H1 (cell line): Measurements from ENCODE around the gene PITPNC1. TPM values are rescaled to one million over a fixed set of nuclear protein-coding genes. Genes with fewer than 3 reads are reported as not detected.

Experiments
- CTCF ChIA-PET: fragments of 300-600 bp; sonication (Branson Sonifier 250); formaldehyde crosslinking; loops from one replicate; lab custom pipeline; 2021; ENCODE audit not compliant: partially characterized antibody; lab: Charles Lee
- POLR2A ChIA-PET: fragments of 300-600 bp; sonication (Branson Sonifier 250); formaldehyde crosslinking; loops from one replicate; lab custom pipeline; 2021; ENCODE audit warnings: inconsistent platforms; ENCODE audit not compliant: partially characterized antibody; lab: Charles Lee
- DNase-seq, 2 experiments: peaks; one replicate each; pipeline versions ENCODE4 v3.0.0 to v3.0.0-alpha.2; 2010 to 2022; ENCODE audit warnings: low spot score in 2 of 2, low read depth in 1 of 2, mixed read lengths in 1 of 2
- FAIRE-seq: peaks from 2 replicates; lab custom pipeline; 2011; peaks lifted over from hg19 to GRCh38; lab: Jason Lieb, UNC
- H2AFZ ChIP-seq: 2 replicates; pipeline ENCODE4 v1.8.1; 2012; ENCODE audit warnings: low read length, inconsistent platforms
- H2AK5ac ChIP-seq: 2 replicates; pipeline ENCODE4 v1.6.1; 2013; ENCODE audit warnings: low read depth, low read length
- H2BK120ac ChIP-seq: replicated peaks from 2 replicates; pipeline ENCODE3; 2013; ENCODE audit warnings: low read depth, low read length, inconsistent platforms
- H2BK12ac ChIP-seq: 2 replicates; pipeline ENCODE4 v1.6.1; 2013; ENCODE audit warnings: low read depth, low read length
- H2BK15ac ChIP-seq: 2 replicates; pipeline ENCODE4 v1.6.1; 2013; ENCODE audit warnings: low read length
- H2BK20ac ChIP-seq: 2 replicates; pipeline ENCODE4 v1.6.1; 2013; ENCODE audit warnings: low read length
- H2BK5ac ChIP-seq: 2 replicates; pipeline ENCODE4 v1.6.1; 2013; ENCODE audit warnings: low read depth, low read length
- H3K14ac ChIP-seq: 2 replicates; pipeline ENCODE4 v1.6.1; 2013; ENCODE audit warnings: inconsistent platforms; ENCODE audit not compliant: insufficient read length
- H3K18ac ChIP-seq: 2 replicates; pipeline ENCODE4 v1.6.1; 2013; ENCODE audit warnings: low read length; ENCODE audit errors: extremely low read depth
- H3K23ac ChIP-seq: 2 replicates; pipeline ENCODE4 v1.6.1; 2013; ENCODE audit warnings: inconsistent platforms; ENCODE audit not compliant: insufficient read length
- H3K23me2 ChIP-seq: 2 replicates; pipeline ENCODE4 v1.6.1; 2013; ENCODE audit warnings: low read depth, low read length
- H3K27ac ChIP-seq: 2 replicates; pipeline ENCODE4 v1.6.1; 2011; ENCODE audit warnings: low read depth, low read length, inconsistent platforms
- H3K27me3 ChIP-seq, 4 experiments: replicated peaks in 1 of 4; 1 replicate in 1 of 4; 2 replicates in 3 of 4; pipeline versions ENCODE4 v1.6.1 to v1.8.1; 2011 to 2013; ENCODE audit warnings: low read length in 3 of 4, mild to moderate bottlenecking in 3 of 4, inconsistent platforms in 2 of 4, mixed read lengths in 2 of 4, moderate library complexity in 1 of 4; ENCODE audit not compliant: control insufficient read depth in 3 of 4, insufficient read depth in 3 of 4; ENCODE audit errors: extremely low read depth in 1 of 4
- H3K36me3 ChIP-seq, 4 experiments: 2 replicates each; pipeline versions ENCODE4 v1.6.1 to v1.8.1; 2011 to 2013; ENCODE audit warnings: mild to moderate bottlenecking in 4 of 4, low read length in 3 of 4, moderate library complexity in 2 of 4, control low read depth in 1 of 4, inconsistent platforms in 1 of 4; ENCODE audit not compliant: insufficient read depth in 4 of 4, control insufficient read depth in 2 of 4
- H3K4ac ChIP-seq: replicated peaks from 2 replicates; pipeline ENCODE3; 2013; ENCODE audit warnings: low read length, low read depth, mixed read lengths, inconsistent platforms; ENCODE audit not compliant: insufficient read length
- H3K4me1 ChIP-seq, 4 experiments: replicated peaks in 1 of 4; 1 replicate in 1 of 4; 2 replicates in 3 of 4; pipeline versions ENCODE4 v1.6.1 to v1.8.1; 2011 to 2013; ENCODE audit warnings: low read length in 3 of 4, inconsistent platforms in 2 of 4, mixed read lengths in 1 of 4; ENCODE audit not compliant: insufficient read depth in 4 of 4, control insufficient read depth in 3 of 4
- H3K4me2 ChIP-seq, 2 experiments: 2 replicates each; pipeline versions ENCODE4 v1.6.1 to v1.8.1; 2011 to 2013; ENCODE audit warnings: low read depth in 2 of 2, low read length in 2 of 2, control low read depth in 1 of 2, inconsistent platforms in 1 of 2, mild to moderate bottlenecking in 1 of 2; ENCODE audit not compliant: insufficient read depth in 1 of 2
- H3K4me3 ChIP-seq, 4 experiments: fragments of 200-600, 300-600 bp in 1 of 4; sonication (generic), shearing (Covaris generic), sonication (Bioruptor Twin) in 1 of 4; 2 replicates each; pipeline versions ENCODE4 v1.5.1 to v1.8.1; 2011 to 2016; ENCODE audit warnings: low read length in 4 of 4, low read depth in 3 of 4, control low read depth in 2 of 4, inconsistent platforms in 2 of 4, mild to moderate bottlenecking in 2 of 4, mixed read lengths in 1 of 4, moderate library complexity in 1 of 4; ENCODE audit not compliant: insufficient read depth in 2 of 4; ENCODE audit errors: extremely low read depth in 1 of 4
- H3K56ac ChIP-seq: replicated peaks from 2 replicates; pipeline ENCODE3; 2013; ENCODE audit warnings: low read depth, mild to moderate bottlenecking, mixed read lengths, low read length, inconsistent platforms; ENCODE audit not compliant: insufficient read length
- H3K79me1 ChIP-seq: 2 replicates; pipeline ENCODE4 v1.6.1; 2013; ENCODE audit warnings: low read depth, low read length, control low read depth
- H3K79me2 ChIP-seq, 2 experiments: 2 replicates each; pipeline versions ENCODE4 v1.6.1 to v1.8.1; 2012 to 2013; ENCODE audit warnings: low read length in 2 of 2, mild to moderate bottlenecking in 2 of 2, inconsistent platforms in 1 of 2; ENCODE audit not compliant: insufficient read depth in 2 of 2, control insufficient read depth in 1 of 2
- H3K9ac ChIP-seq, 4 experiments: replicated peaks in 1 of 4; 1 replicate in 1 of 4; 2 replicates in 3 of 4; pipeline versions ENCODE4 v1.6.1 to v1.8.1; 2011 to 2013; ENCODE audit warnings: low read depth in 3 of 4, low read length in 3 of 4, control low read depth in 2 of 4, mild to moderate bottlenecking in 2 of 4, moderate library complexity in 2 of 4, inconsistent platforms in 1 of 4; ENCODE audit errors: extremely low read depth in 1 of 4
- H3K9me3 ChIP-seq, 2 experiments: 2 replicates each; pipeline versions ENCODE4 v1.6.1 to v1.8.1; 2012 to 2013; ENCODE audit warnings: mild to moderate bottlenecking in 2 of 2, moderate library complexity in 2 of 2, control low read depth in 1 of 2, inconsistent platforms in 1 of 2, low read depth in 1 of 2, low read length in 1 of 2, mixed read lengths in 1 of 2; ENCODE audit not compliant: insufficient read depth in 2 of 2
- H4K20me1 ChIP-seq, 2 experiments: replicated peaks in 1 of 2; 2 replicates each; pipeline versions ENCODE3 to v1.8.1; 2011 to 2013; ENCODE audit warnings: inconsistent platforms in 2 of 2, low read length in 2 of 2, mild to moderate bottlenecking in 1 of 2; ENCODE audit not compliant: insufficient read depth in 2 of 2, control insufficient read depth in 1 of 2
- H4K5ac ChIP-seq: 2 replicates; pipeline ENCODE4 v1.6.1; 2013; ENCODE audit warnings: low read length, low read depth, mixed read lengths, inconsistent platforms; ENCODE audit not compliant: insufficient read length
- H4K8ac ChIP-seq: 2 replicates; pipeline ENCODE4 v1.8.0; 2013; ENCODE audit warnings: mild to moderate bottlenecking, moderate library complexity, low read length, inconsistent platforms; ENCODE audit not compliant: insufficient read depth; ENCODE audit errors: extremely low read depth
- H4K91ac ChIP-seq: replicated peaks from 2 replicates; pipeline ENCODE3; 2013; ENCODE audit warnings: low read length, mixed read lengths, inconsistent platforms; ENCODE audit not compliant: insufficient read length
- ASH2L ChIP-seq: fragments of 200-600, 300-600 bp; sonication (generic); IDR thresholded peaks from one replicate; pipeline ENCODE4 v1.7.1; 2017; ENCODE audit warnings: low read length
- CBX5 ChIP-seq: fragments of 300-800, 300-1000 bp; sonication (generic); IDR thresholded peaks from 2 replicates; pipeline ENCODE4 v1.7.1; 2016; ENCODE audit warnings: antibody characterized with exemption, low read length, low read depth
- POU5F1 ChIP-seq: IDR thresholded peaks from 2 replicates; pipeline ENCODE4 v1.6.1; 2011; ENCODE audit warnings: low read depth, mild to moderate bottlenecking, low read length, moderate library complexity
- RFX5 ChIP-seq: IDR thresholded peaks from 2 replicates; pipeline ENCODE4 v1.6.1; 2011; ENCODE audit warnings: low read depth, low read length, improper control_type of control experiment, borderline replicate concordance
- SIX5 ChIP-seq: IDR thresholded peaks from 2 replicates; pipeline ENCODE4 v1.6.1; 2011; ENCODE audit warnings: mild to moderate bottlenecking, low read depth, low read length
- WGBS, 2 experiments: shearing (Covaris generic) in 1 of 2; methylation state at CpG; one replicate each; pipeline versions ENCODE4 v1.1.6 to v1.1.7; 2013 to 2015; ENCODE audit warnings: low lambda C conversion rate in 2 of 2, mixed read lengths in 2 of 2, inconsistent platforms in 1 of 2, low coverage in 1 of 2, missing lambda C conversion rate in 1 of 2; ENCODE audit not compliant: insufficient replicate concordance in 2 of 2, insufficient coverage in 1 of 2, insufficient read length in 1 of 2; ENCODE audit errors: extremely low coverage in 1 of 2, missing lambda C conversion rate in 1 of 2; 5-methylcytosine and 5-hydroxymethylcytosine counted together
- polyA plus RNA-seq, 7 experiments: library from polyadenylated mRNA; depleted of rRNA in 3 of 7; stranded (reverse) in 5 of 7; unstranded in 2 of 7; fragments of >200 nt in 5 of 7; fragments of 200-250 nt in 2 of 7; gene quantifications; 1 replicate in 5 of 7; 2 replicates in 1 of 7; 4 replicates in 1 of 7; pipeline versions ENCODE4 v1.2.1 to v1.2.3, GENCODE V29; 2011 to 2013; ENCODE audit warnings: missing spikeins in 2 of 7, mixed read lengths in 2 of 7
- total RNA-seq: library from RNA; stranded (reverse); fragmentation: NEBNext Ultra II Directional; extraction: Animal tissue kit (Norgen Biotek cat#: 25700); gene quantifications from 2 replicates; pipeline ENCODE4 v1.2.1, GENCODE V29; 2021

PITPNC1 gene
- total and polyA plus RNA-seq, 2 of the 8 experiments (the other 6 are each of a cell fraction or from before 2014, with no cell fraction given) = 17.6 to 54.7 TPM

DNA sequence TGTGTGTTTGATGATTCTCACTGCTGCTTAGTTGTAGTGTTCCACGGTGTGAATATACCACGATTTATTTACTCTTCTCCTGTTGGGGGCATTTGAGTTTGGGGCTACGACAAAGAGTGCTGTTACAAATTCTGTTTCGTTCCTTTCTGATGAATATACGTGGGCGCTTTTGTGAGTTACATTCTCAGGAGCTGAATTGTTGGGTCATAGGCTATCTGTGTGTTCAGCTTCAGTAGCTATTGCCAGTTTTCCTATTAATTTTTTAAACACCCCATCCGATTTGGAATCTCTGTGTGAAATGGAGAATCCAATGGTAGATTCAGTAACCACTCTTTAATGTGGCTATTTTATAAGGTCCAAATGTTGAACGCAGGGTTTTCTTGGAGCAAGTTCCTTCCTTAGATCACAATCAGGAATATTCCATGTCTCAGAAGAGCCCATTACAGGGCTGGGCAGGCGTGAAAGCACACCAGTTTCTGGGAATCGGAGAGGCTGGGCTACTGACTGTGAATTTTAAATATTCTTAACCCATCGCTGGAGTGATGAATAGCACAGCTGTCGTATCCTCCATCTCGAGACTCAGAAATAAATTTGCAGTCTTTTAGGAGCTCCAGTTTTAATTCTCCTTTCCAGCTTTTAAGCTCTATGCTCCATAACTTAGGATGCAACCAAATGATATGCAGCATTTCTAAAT lies 115.9 kb downstream of the PITPNC1 start:
- no peak for DNase-seq
- no peak overlapping the region for H3K14ac ChIP-seq
- no peak overlapping the region for H2BK12ac ChIP-seq
- H4K20me1 ChIP-seq = no peaks in the 10 kb centered on the region
- no peak overlapping the region for H4K8ac ChIP-seq
- H3K36me3 ChIP-seq = no peaks in the 10 kb centered on the region
- peaks cover 7 to 17% (median 11%) of the 10 kb centered on the region in 4 experiments for H3K4me1 ChIP-seq
- no peak overlapping the region for H3K4ac ChIP-seq
- no peak overlapping the region for H3K4me2 ChIP-seq
- FAIRE-seq = no peak
- H3K18ac ChIP-seq = no peak overlapping the region
- no peak overlapping the region for H3K4me3 ChIP-seq
- no peak overlapping the region for H3K27ac ChIP-seq
- H3K23ac ChIP-seq = no peak overlapping the region
- no peak overlapping the region for H2AFZ ChIP-seq
- no peak overlapping the region for H3K9ac ChIP-seq
- H2AK5ac ChIP-seq = no peak overlapping the region
- no peak overlapping the region for H4K91ac ChIP-seq
- POLR2A ChIA-PET = no interaction called here
- peaks cover 5% of the 10 kb centered on the region for H3K79me1 ChIP-seq
- H3K23me2 ChIP-seq = no peaks in the 10 kb centered on the region; the same call in 1 of the 2 replicates
- WGBS, 2 experiments = 88% methylated on average over 13 of the region's 13 CpGs; no CpG with 5 or more reads in 1 of the 2 experiments
- H4K5ac ChIP-seq = no peak overlapping the region
- no peak overlapping the region for H2BK120ac ChIP-seq
- H3K27me3 ChIP-seq = no peaks in the 10 kb centered on the region
- H2BK5ac ChIP-seq = no peak overlapping the region
- CTCF ChIA-PET = interaction anchor here (1.0 to 1.6 kb wide), 6 partner anchors 11 to 118 kb away, joined by 3 to 6 read pairs (median 3); no protein-coding TSS in a partner anchor
- no peak for TF ChIP-seq ASH2L
- no peak for TF ChIP-seq SIX5
- no peak for TF ChIP-seq RFX5
- no peak for TF ChIP-seq POU5F1
- TF ChIP-seq CBX5 = no peak
- H2BK15ac ChIP-seq = no peak overlapping the region
- H3K56ac ChIP-seq = no peak overlapping the region
- peaks cover 3 to 73% of the 10 kb centered on the region in 2 experiments; a peak in 2 of 4 replicates for H3K79me2 ChIP-seq
- no peak overlapping the region for H2BK20ac ChIP-seq
- H3K9me3 ChIP-seq = no peaks in the 10 kb centered on the region
